ENCODE data around the gene CUX1.

The CUX1 gene

GRCh38 chr7:102073931-102074880, 256.8 kb downstream of the CUX1 start:
- H3K4me3 ChIP-seq (ENCODE audit: low read depth, low read length): no peak overlapping the region
- TF ChIP-seq, protein P1, sequence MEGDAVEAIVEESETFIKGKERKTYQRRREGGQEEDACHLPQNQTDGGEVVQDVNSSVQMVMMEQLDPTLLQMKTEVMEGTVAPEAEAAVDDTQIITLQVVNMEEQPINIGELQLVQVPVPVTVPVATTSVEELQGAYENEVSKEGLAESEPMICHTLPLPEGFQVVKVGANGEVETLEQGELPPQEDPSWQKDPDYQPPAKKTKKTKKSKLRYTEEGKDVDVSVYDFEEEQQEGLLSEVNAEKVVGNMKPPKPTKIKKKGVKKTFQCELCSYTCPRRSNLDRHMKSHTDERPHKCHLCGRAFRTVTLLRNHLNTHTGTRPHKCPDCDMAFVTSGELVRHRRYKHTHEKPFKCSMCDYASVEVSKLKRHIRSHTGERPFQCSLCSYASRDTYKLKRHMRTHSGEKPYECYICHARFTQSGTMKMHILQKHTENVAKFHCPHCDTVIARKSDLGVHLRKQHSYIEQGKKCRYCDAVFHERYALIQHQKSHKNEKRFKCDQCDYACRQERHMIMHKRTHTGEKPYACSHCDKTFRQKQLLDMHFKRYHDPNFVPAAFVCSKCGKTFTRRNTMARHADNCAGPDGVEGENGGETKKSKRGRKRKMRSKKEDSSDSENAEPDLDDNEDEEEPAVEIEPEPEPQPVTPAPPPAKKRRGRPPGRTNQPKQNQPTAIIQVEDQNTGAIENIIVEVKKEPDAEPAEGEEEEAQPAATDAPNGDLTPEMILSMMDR (IDR thresholded peaks at IDR 0.05; ENCODE audit: borderline replicate concordance, insufficient read depth, low read depth, low read length): no peak

DNA sequence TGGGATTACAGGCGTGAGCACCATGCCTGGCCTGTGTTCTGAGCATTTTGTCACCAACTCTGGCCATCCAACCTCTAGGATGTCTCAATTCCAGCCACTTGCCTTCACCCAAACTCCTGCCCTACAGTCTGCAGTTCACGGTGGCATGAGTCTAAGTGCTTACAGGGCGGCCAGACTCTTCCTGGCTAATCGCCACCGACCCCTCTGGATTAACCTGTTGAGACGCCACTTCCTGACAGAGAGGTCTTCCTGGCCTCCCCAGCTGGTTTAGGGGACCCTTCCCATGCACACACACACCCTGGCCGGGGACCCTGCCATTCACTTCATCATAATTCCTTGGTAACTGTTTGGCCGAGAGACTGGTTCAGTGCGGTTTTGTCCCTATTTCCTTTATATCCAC, 257.7 kb downstream of the CUX1 start:
- H3K4me3 ChIP-seq (ENCODE audit: low read depth, low read length): no peak overlapping the region
- TF ChIP-seq, protein P1 (IDR thresholded peaks at IDR 0.05; ENCODE audit: borderline replicate concordance, insufficient read depth, low read depth, low read length): no peak

- TF ChIP-seq, protein P1 (IDR thresholded peaks at IDR 0.05; ENCODE audit: borderline replicate concordance, insufficient read depth, low read depth, low read length): no peak
Measured at GRCh38 chr7:102075553-102076135, 258.2 kb downstream of the CUX1 start.

DNA sequence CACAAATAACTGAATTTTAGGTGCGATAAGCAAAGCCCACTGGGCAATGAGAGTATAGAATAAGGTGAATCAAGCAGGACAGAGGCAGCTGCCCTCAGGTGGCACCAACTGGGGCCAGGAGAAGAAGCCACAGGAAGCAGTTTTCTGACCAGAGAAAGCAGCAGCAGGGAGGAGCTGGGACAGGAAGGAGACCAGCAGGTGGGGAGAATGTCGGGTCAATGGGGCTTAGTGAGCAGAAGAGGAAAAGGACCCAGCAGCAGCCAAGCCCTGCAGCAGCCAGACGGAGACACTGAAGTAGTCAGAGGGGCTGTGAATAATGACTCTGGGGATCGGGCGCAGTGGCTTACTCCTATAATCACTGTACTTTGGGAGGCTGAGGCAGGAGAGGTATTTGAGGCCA, 259.7 kb downstream of the CUX1 start:
- H3K4me3 ChIP-seq (ENCODE audit: low read depth, low read length): no peak overlapping the region
- TF ChIP-seq, protein P1 (IDR thresholded peaks at IDR 0.05; ENCODE audit: borderline replicate concordance, insufficient read depth, low read depth, low read length): no peak

More at GRCh38 chr7:102075553-102076135, 258.2 kb downstream of the CUX1 start:
- no peak overlapping the region for H3K4me3 ChIP-seq (ENCODE audit: low read depth, low read length)

GRCh38 chr7:102079140-102080018, 262.0 kb downstream of the CUX1 start:
- no peak overlapping the region for H3K4me3 ChIP-seq (ENCODE audit: low read depth, low read length)
- TF ChIP-seq, protein P1 (IDR thresholded peaks at IDR 0.05; ENCODE audit: borderline replicate concordance, insufficient read depth, low read depth, low read length): no peak

DNA sequence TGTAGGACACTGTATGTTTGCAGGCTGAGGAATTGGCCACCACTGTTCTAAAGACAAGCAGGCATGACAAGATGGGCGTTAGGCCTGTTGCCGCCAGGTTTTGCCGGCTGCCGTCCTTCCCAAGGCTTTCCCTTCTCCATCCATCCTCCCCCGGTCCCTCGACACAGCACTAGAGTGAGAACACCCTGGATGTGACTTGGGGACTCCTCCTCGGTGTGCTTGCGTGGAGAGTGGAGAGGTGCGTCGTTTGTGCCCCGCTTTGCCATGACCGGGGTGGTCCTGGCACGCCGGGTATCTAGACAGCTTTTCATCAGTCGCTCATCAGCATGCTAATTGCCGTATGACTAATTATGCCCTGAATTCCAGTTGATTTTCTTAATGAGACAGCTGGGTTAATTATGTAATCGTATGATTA, 262.6 kb downstream of the CUX1 start:
- TF ChIP-seq, protein P1 (IDR thresholded peaks at IDR 0.05; ENCODE audit: borderline replicate concordance, insufficient read depth, low read depth, low read length): no peak
- H3K4me3 ChIP-seq (ENCODE audit: low read depth, low read length): no peak overlapping the region
